ENCODE results near the gene CDON. TPM values are rescaled to one million over a fixed set of nuclear protein-coding genes. Genes with fewer than 3 reads are reported as not detected.

Gene CDON
- total RNA-seq, 1 experiment from 2014 or later = 17.1 TPM

DNA sequence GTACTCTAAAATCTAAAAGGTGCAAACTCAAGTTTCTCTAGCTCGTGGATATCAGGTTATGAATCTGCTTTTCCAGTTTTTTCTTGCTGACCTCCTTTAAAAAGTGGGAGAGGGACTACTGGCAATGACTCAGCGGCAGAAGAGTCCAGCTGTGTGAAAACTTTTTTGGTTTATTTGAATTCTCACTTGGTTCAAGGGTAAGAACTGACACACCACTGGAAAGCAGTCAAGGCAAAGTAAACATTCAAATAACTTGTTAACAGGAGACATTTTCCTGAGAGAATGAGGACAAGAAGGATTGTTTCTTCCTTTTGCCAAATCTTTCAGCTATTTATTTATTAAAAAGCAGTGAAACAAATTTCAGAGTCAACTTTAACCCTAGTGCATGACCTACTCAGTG, 36.1 kb downstream of the CDON start:
- Histone ChIP-seq H3K27ac (ENCODE audit: low read length) (no peak overlapping the region), H3K9me3 (ENCODE audit: control insufficient read depth, insufficient read depth, low read depth, low read length) (no peaks in the 10 kb centered on the region), H3K4me3 (ENCODE audit: low read depth in 2 of 2, low read length in 2 of 2) (no peak overlapping the region), H3K36me3 (ENCODE audit: control insufficient read depth, insufficient read depth, low read length) (no peaks in the 10 kb centered on the region), H3K27me3 (ENCODE audit: control insufficient read depth, insufficient read depth, low read length) (peaks cover 6% of the 10 kb centered on the region; the same call in 1 of the 2 replicates), H3K4me1 (ENCODE audit: control insufficient read depth, insufficient read depth, low read length) (no peaks in the 10 kb centered on the region)
- ATAC-seq (no peak), DNase-seq (ENCODE audit: low read depth, low spot score) (no peak)
- in situ Hi-C loops (cut with HindIII; ENCODE audit: low pct_unique_long_range_greater_than_20kb, low sequenced_read_pairs) (no loop called here), intact Hi-C loops (cut with micrococcal nuclease; ENCODE audit: unreplicated experiment) (no loop called here)
- ChIA-PET CTCF (interaction anchor here (0.7 kb wide), 1 partner anchor 99 kb away, joined by 3 read pairs; no protein-coding TSS in a partner anchor), POLR2A (interaction anchor here (0.7 kb wide), 1 partner anchor 99 kb away, joined by 3 read pairs; no protein-coding TSS in a partner anchor)
- no TSS peak for BruUV-seq (replicated peaks)
- TF ChIP-seq CTCF (IDR thresholded peaks at IDR 0.05) (no peak), SIN3A (IDR thresholded peaks at IDR 0.05; ENCODE audit: borderline replicate concordance, insufficient read depth, low read depth, low read length) (no peak), POLR2AphosphoS5 (IDR thresholded peaks at IDR 0.05; ENCODE audit: low read depth, low read length) (no peak)
- TF ChIP-seq, protein P1, sequence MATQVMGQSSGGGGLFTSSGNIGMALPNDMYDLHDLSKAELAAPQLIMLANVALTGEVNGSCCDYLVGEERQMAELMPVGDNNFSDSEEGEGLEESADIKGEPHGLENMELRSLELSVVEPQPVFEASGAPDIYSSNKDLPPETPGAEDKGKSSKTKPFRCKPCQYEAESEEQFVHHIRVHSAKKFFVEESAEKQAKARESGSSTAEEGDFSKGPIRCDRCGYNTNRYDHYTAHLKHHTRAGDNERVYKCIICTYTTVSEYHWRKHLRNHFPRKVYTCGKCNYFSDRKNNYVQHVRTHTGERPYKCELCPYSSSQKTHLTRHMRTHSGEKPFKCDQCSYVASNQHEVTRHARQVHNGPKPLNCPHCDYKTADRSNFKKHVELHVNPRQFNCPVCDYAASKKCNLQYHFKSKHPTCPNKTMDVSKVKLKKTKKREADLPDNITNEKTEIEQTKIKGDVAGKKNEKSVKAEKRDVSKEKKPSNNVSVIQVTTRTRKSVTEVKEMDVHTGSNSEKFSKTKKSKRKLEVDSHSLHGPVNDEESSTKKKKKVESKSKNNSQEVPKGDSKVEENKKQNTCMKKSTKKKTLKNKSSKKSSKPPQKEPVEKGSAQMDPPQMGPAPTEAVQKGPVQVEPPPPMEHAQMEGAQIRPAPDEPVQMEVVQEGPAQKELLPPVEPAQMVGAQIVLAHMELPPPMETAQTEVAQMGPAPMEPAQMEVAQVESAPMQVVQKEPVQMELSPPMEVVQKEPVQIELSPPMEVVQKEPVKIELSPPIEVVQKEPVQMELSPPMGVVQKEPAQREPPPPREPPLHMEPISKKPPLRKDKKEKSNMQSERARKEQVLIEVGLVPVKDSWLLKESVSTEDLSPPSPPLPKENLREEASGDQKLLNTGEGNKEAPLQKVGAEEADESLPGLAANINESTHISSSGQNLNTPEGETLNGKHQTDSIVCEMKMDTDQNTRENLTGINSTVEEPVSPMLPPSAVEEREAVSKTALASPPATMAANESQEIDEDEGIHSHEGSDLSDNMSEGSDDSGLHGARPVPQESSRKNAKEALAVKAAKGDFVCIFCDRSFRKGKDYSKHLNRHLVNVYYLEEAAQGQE (IDR thresholded peaks at IDR 0.05; ENCODE audit: insufficient read depth in 1 of 2, low read depth in 2 of 2, low read length in 1 of 2) = no peak

DNA sequence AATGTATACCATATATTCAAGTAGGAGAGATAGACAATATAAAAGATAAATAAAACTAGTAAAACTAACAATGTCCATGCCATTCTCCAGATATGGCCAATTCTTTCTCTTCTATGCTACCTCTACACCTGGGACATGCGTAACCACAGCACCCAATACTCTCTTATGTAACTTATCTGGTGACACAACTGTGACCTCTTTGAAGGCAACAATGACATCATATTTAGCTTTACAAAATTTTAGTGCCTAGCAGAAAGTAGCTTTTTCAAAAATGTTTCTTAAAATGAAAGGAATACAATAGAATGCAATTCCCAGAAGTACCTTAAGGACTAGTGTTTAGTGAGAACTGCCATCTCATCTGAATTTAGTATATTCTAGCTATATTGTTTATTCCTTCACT, 36.8 kb downstream of the CDON start:
- BruUV-seq (replicated peaks) = no TSS peak
- H3K27me3 ChIP-seq (ENCODE audit: control insufficient read depth, insufficient read depth, low read length) = peaks cover 3% of the 10 kb centered on the region; the same call in 1 of the 2 replicates
- no peaks in the 10 kb centered on the region for H3K36me3 ChIP-seq (ENCODE audit: control insufficient read depth, insufficient read depth, low read length)
- ChIA-PET CTCF (no interaction called here), POLR2A (no interaction called here)
- intact Hi-C loops (cut with micrococcal nuclease; ENCODE audit: unreplicated experiment) (no loop called here), in situ Hi-C loops (cut with HindIII; ENCODE audit: low pct_unique_long_range_greater_than_20kb, low sequenced_read_pairs) (no loop called here)
- no peak overlapping the region for H3K27ac ChIP-seq (ENCODE audit: low read length)
- no peak overlapping the region for H3K4me3 ChIP-seq (ENCODE audit: low read depth in 2 of 2, low read length in 2 of 2)
- ATAC-seq (no peak), DNase-seq (ENCODE audit: low read depth, low spot score) (no peak)
- H3K4me1 ChIP-seq (ENCODE audit: control insufficient read depth, insufficient read depth, low read length) = no peaks in the 10 kb centered on the region
- TF ChIP-seq POLR2AphosphoS5 (IDR thresholded peaks at IDR 0.05; ENCODE audit: low read depth, low read length) (no peak), SIN3A (IDR thresholded peaks at IDR 0.05; ENCODE audit: borderline replicate concordance, insufficient read depth, low read depth, low read length) (no peak), CTCF (IDR thresholded peaks at IDR 0.05) (no peak), TCF7L2 (IDR thresholded peaks at IDR 0.05; ENCODE audit: low read depth, low read length) (no peak)
- TF ChIP-seq, protein P1 (IDR thresholded peaks at IDR 0.05; ENCODE audit: insufficient read depth in 1 of 2, low read depth in 2 of 2, low read length in 1 of 2) = no peak
- H3K9me3 ChIP-seq (ENCODE audit: control insufficient read depth, insufficient read depth, low read depth, low read length) = no peaks in the 10 kb centered on the region

Measured in Panc1 (cell line).